Measurements from ENCODE around the gene SEMA4C. TPM values are rescaled to one million over a fixed set of nuclear protein-coding genes. Genes with fewer than 3 reads are reported as not detected.
"Not testable (repeated sequence)": the region's sequence is repeated elsewhere in the genome, so short reads cannot be mapped to it uniquely, and the experiment has no call there.

Gene SEMA4C
- total RNA-seq, 1 experiment from 2014 or later, result 14.2 TPM

GRCh38 chr2:96866986-96867755 lies 2.7 kb downstream of the SEMA4C start:
- no peak for DNase-seq (ENCODE audit: low read depth)

GRCh38 chr2:96866586-96866985 lies 3.3 kb downstream of the SEMA4C start:
- no peak for DNase-seq (ENCODE audit: low read depth)

GRCh38 chr2:96866149-96866548 lies 3.7 kb downstream of the SEMA4C start:
- DNase-seq (ENCODE audit: low read depth), result no peak

GRCh38 chr2:96865654-96866053 lies 4.2 kb downstream of the SEMA4C start:
- DNase-seq (ENCODE audit: low read depth), result no peak

- DNase-seq (ENCODE audit: low read depth), result no peak
These were observed 5.4 kb downstream of the SEMA4C start for GRCh38 chr2:96864343-96865091.

GRCh38 chr2:96863575-96864342 lies 6.1 kb downstream of the SEMA4C start:
- DNase-seq (ENCODE audit: low read depth), result no peak

- not testable (repeated sequence) for DNase-seq (ENCODE audit: low read depth)
These were observed 6.8 kb downstream of the SEMA4C start for GRCh38 chr2:96863056-96863455.

GRCh38 chr2:96861074-96861473 lies 8.8 kb downstream of the SEMA4C start:
- DNase-seq (ENCODE audit: low read depth), result no peak

GRCh38 chr2:96860065-96861029 lies 9.5 kb downstream of the SEMA4C start:
- no peak for DNase-seq (ENCODE audit: low read depth)

- no peak for DNase-seq (ENCODE audit: low read depth)
These were observed 10.2 kb downstream of the SEMA4C start for GRCh38 chr2:96859681-96860064.

- no peak for DNase-seq (ENCODE audit: low read depth)
These were observed 10.7 kb downstream of the SEMA4C start for GRCh38 chr2:96859099-96859649.

GRCh38 chr2:96857667-96858372 lies 12.1 kb downstream of the SEMA4C start, which contains the start of gene ANKRD39:
ANKRD39 (minus strand) TSS chr2:96858016; CDS start chr2:96857987, 29 bp downstream.
- DNase-seq (ENCODE audit: low read depth), result peak; percentile 95

- DNase-seq (ENCODE audit: low read depth), result peak; percentile 38
These were observed 12.9 kb downstream of the SEMA4C start for GRCh38 chr2:96856776-96857666.

- DNase-seq (ENCODE audit: low read depth), result no peak
These were observed 16.6 kb downstream of the SEMA4C start for GRCh38 chr2:96853321-96853720.

GRCh38 chr2:96852667-96853066 lies 17.2 kb downstream of the SEMA4C start:
- no peak for DNase-seq (ENCODE audit: low read depth)

GRCh38 chr2:96848264-96848663 lies 21.6 kb downstream of the SEMA4C start:
- no peak for DNase-seq (ENCODE audit: low read depth)

GRCh38 chr2:96847586-96847985 lies 22.3 kb downstream of the SEMA4C start:
- DNase-seq (ENCODE audit: low read depth), result no peak

GRCh38 chr2:96846825-96847224 lies 23.1 kb downstream of the SEMA4C start:
- no peak for DNase-seq (ENCODE audit: low read depth)

- DNase-seq (ENCODE audit: low read depth), result no peak
These were observed 25.5 kb downstream of the SEMA4C start for GRCh38 chr2:96844405-96844808.
